ENCODE data around the gene FBXO7.

DNA sequence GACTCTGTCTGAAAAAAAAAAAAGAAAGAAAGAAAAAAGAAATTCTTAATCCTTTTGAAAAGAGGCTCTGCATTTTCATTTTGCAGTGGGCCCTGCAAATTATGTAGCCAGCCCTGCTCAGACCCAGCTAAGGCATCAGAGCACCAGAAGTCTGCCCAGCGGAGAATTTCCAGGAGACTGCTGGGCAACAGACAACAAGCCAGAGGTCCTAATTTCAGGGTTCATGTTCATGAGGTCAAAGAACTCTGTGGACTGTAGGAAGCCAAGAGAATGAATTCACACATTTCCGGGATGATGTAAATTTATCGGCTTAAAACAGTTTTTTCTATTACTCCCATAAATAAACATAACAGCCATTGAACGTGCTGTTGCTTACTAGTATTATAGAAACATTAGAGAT, 47.7 kb upstream of the FBXO7 start:
- TF ChIP-seq, protein P1, sequence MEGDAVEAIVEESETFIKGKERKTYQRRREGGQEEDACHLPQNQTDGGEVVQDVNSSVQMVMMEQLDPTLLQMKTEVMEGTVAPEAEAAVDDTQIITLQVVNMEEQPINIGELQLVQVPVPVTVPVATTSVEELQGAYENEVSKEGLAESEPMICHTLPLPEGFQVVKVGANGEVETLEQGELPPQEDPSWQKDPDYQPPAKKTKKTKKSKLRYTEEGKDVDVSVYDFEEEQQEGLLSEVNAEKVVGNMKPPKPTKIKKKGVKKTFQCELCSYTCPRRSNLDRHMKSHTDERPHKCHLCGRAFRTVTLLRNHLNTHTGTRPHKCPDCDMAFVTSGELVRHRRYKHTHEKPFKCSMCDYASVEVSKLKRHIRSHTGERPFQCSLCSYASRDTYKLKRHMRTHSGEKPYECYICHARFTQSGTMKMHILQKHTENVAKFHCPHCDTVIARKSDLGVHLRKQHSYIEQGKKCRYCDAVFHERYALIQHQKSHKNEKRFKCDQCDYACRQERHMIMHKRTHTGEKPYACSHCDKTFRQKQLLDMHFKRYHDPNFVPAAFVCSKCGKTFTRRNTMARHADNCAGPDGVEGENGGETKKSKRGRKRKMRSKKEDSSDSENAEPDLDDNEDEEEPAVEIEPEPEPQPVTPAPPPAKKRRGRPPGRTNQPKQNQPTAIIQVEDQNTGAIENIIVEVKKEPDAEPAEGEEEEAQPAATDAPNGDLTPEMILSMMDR (conservative IDR thresholded peaks at IDR 0.05; ENCODE audit: low read length) = no peak
- TF ChIP-seq EZH2phosphoT487 (IDR thresholded peaks at IDR 0.05; ENCODE audit: borderline replicate concordance) = no peak
